GM12873 (cell line): ENCODE data around the gene THYN1.

ENCODE experiments used
- TF ChIP-seq, protein P1 (sequence below): IDR thresholded peaks from 2 replicates; pipeline ENCODE4 v1.5.1; 2012; ENCODE audit warnings: low read depth, mild to moderate bottlenecking, moderate library complexity, low read length, control low read depth; ENCODE audit not compliant: insufficient read depth; ENCODE audit errors: missing control alignments

The THYN1 gene

DNA sequence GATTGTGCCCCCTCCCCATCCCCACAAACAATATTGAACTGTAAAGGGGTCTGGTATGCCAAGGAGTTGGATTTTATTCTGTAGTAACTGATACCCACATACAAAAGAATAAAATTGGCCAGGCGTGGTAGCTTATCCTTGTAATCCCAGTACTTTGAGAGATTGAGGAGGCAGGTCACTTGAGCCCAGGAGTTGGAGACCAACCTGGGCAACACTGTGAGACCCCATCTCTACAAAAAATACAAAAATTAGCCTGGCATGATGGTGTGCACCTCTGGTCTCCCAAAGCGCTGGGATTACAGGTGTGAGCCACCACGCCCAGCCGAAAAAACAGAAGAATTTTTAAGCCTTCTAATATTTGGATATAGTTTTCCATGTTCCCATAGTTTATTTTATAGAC lies 18.8 kb upstream of the THYN1 start:
- TF ChIP-seq, protein P1, sequence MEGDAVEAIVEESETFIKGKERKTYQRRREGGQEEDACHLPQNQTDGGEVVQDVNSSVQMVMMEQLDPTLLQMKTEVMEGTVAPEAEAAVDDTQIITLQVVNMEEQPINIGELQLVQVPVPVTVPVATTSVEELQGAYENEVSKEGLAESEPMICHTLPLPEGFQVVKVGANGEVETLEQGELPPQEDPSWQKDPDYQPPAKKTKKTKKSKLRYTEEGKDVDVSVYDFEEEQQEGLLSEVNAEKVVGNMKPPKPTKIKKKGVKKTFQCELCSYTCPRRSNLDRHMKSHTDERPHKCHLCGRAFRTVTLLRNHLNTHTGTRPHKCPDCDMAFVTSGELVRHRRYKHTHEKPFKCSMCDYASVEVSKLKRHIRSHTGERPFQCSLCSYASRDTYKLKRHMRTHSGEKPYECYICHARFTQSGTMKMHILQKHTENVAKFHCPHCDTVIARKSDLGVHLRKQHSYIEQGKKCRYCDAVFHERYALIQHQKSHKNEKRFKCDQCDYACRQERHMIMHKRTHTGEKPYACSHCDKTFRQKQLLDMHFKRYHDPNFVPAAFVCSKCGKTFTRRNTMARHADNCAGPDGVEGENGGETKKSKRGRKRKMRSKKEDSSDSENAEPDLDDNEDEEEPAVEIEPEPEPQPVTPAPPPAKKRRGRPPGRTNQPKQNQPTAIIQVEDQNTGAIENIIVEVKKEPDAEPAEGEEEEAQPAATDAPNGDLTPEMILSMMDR: no peak

DNA sequence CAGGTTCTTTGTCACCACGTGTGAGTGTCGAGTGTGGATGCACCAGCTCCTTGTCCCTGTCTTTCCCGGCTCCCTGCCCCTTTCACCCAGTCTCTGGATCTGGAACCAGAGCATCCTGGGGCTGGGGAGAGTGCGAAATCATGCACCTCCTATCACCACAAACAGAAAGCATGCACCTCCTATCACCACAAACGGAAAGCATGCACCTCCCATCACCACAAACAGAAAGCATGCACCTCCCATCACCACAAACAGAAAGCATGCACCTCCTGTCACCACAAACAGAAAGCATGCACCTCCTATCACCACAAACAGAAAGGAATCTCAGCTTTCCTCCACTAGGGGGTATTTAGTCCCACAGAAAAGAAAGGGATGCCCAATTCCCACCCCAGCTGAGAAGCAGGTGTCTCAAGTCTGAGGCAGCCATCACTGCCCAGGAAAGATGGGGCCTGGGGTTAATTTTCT lies 17.1 kb upstream of the THYN1 start:
- TF ChIP-seq, protein P1: peak; percentile 49

DNA sequence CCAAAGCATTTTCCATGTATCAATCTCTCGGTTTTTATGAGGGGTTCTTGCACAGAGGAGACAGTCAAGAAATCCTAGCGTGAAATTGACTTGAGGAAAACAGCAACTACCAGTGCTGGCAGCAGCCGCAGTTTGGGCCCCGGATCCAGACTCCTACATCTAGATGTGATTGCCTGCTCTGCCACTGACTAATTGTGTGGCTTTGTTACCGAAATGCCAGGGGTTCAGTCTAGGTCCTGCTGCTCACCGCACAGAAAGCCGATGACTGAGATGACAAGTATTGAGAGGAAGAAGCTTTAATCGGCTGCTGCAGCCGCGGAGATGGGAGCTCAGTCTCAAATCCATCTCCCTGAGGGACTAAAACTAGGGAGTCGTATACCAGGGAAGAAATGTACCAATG lies 14.8 kb upstream of the THYN1 start:
- TF ChIP-seq, protein P1: no peak

DNA sequence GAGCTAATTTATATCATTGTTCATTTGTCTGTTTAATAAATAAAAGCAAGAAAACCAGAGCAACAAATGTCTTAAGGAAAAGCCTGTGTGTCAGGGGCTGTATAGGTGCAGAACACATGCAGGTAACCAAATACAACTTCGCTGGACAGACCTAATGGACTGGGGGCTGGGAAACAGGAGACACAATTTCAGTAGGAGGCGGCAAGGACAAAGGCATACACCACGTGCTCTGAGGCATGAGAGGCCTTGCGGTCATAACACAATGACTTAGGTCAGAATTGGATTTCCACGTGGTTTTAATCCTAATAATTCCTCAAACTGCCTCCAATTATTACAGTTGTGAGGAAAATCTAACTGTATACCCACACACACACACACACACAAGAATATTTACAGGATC lies 14.3 kb upstream of the THYN1 start:
- TF ChIP-seq, protein P1: no peak

DNA sequence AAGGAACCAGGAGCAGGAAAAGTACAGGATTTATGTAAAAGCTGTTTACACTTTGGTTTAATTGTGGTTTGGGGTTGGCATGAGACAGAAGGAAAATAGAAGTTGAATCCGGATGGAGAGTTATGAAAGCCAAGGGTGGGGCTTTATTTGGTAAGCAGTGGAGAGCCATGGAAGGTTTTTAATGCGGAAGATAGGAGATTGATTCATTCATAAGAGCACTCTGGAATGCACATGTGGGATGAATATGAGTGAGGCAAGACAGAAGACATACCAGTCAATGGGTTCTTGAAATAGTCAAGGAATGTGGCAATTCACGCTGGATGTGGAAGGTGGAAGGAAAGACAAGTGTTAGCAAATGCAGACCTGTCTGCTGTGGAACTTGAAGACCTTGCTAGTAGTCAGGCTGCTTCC lies 13.7 kb upstream of the THYN1 start:
- TF ChIP-seq, protein P1: no peak

DNA sequence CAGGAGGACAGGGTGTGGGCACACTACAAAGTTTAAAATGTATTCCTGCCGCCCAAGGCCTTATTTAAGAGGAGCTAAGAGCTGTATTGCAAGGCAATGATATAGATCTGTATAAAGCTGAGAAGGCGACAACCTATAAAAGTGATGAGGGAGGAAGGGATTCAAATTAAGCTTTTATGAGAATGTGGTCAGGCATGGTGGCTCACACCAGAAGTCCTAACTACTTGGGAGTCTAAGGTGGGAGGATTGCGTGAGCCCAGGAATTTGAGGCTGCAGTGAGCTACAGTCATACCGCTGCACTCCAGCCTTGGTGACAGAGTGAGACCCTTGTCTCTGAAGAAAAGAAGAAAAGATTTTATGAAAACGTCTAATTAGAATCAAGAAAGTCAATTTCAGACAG lies 13.3 kb upstream of the THYN1 start:
- TF ChIP-seq, protein P1: no peak

DNA sequence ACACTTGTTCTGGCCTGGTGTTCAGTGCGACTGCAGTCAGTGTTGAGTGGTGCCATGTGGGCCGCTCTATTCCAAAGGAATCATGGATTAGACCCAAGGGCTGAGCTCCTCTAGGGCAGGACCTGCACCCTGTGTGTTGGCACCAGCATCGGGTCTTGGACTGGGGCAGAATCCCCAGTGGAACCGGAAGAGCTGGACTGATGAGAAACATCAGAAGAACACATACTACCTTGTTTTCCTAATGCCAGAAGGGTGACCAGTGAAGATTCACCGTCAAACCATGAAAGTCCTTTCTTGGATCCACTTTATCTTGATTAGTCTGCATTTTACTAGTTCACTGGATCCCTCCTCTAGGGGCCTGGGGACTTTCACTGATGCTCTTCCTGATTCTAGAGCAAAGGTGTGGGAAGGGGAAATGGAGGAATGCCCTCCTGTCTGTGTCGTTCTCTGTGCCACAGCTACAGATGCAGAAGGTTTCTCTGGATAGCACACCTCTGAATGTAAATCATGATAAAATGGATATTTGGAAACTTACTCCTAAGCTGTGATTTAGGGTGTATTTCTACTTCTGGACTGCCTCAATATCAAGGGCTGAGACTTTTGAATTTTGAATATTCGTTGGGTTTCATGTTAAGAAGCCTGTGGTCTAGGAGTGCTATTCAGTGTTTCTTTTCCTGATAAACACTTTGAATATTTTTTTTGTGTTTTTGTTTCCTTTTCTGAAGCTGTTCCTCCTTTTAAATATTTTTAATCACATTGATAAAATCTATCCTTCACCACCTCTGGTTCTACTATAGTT lies 12.0 kb upstream of the THYN1 start:
- TF ChIP-seq, protein P1: no peak
